ENCODE measurements around the gene CAMK2D.
"Not testable (repeated sequence)": the region's sequence is repeated elsewhere in the genome, so short reads cannot be mapped to it uniquely, and the experiment has no call there.

Gene CAMK2D

DNA sequence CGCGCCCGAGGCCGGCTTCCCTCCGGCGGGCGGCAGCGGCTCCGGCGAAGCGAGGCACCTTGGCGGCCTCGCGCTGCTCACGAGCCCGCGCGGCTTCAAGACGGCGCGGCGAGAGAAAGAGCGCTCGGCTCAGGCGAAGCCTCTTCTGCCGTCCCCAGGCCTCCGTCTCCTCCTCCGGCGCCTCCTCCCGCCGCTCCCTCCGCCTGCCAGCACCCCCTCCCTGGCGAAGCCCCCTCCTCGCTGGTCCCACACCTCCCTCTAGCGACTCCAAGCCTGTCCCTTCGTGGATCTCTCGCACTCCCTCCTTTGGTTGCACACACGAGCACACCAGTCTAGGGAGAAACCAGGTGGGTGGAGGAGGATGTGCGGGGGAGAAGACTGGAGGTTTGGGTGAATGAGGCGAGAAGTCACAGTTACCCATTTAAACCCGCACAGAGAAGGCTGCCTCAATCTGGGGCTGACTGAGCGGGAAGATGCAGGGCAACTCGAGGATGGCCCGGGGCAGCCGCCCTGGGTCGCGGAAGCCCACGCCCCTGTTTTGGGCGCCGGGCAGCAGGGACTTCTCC lies at the start of gene CAMK2D:
Gene CAMK2D (minus strand): TSS at position 119 of the 566 bp plus-strand sequence. CDS start 670 bp downstream, outside the sequence.
- DNase-seq (ENCODE audit: low read depth in 4 of 4, low spot score in 1 of 4), result peak; percentile 59 to 84 (median 72)

- DNase-seq (ENCODE audit: low read depth in 4 of 4, low spot score in 1 of 4), result no peak
Measured at GRCh38 chr4:113810906-113811305, 49.4 kb upstream of the CAMK2D start.

GRCh38 chr4:113809311-113809710 lies 47.8 kb upstream of the CAMK2D start:
- DNase-seq (ENCODE audit: low read depth in 4 of 4, low spot score in 1 of 4), result no peak

- no peak for DNase-seq (ENCODE audit: low read depth in 4 of 4, low spot score in 1 of 4)
Measured at GRCh38 chr4:113806850-113807249, 45.3 kb upstream of the CAMK2D start.

GRCh38 chr4:113801882-113802281 lies 40.3 kb upstream of the CAMK2D start:
- DNase-seq (ENCODE audit: low read depth in 4 of 4, low spot score in 1 of 4), result no peak

DNA sequence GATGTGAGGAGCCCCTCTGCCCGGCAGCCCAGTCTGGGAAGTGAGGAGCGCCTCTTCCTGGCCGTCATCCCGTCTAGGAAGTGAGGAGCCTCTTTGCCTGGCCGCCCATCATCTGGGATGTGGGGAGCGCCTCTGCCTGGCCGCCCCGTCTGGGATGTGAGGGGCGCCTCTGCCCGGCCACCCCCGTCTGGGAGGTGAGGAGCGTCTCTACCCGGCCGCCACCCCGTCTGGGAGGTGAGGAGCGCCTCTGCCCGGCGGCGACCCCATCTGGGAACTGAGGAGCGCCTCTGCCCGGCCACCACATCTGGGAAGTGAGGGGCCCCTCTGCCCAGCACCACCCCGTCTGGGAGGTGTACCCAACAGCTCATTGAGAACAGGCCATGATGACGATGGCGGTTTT lies 34.8 kb upstream of the CAMK2D start:
- not testable (repeated sequence) for DNase-seq (ENCODE audit: low read depth in 4 of 4, low spot score in 1 of 4)

DNA sequence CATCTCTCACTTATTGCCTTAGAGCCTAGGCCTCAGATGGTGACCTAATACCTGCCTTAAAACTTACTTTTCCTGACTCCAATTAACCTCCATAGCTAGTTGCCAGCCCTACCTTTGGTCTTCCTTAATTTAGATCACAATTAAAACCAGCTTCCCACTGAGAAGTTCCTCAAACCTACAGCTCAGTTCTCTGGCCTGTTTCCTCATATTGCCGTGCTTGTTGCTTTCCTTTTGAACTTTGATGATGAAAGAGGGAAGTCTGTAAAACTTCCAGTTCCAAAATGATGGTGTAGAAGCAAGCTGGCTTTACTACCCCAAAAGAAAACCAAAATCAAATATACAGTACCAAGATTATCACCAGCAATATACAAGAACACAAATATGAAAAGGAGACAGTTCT lies 28.9 kb upstream of the CAMK2D start:
- no peak for DNase-seq (ENCODE audit: low read depth in 4 of 4, low spot score in 1 of 4)

DNA sequence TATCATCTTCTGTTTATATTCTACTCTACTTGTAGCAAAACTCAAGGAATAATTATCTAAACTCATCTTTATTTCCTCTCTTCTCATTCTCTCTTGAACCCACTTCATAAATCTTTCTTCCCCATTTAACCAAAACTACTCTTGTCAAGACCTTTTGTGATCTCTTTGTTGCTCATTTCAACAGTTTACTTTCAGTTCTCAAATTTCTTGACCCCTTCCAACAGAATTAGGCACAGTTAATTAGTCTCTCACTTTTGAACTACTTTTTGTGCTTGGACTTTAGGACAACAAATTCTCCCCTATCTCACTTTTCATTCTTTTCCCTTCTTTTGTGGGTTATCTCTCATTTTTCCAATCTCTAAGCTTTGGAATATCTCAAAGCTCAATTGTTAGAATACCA lies 27.4 kb upstream of the CAMK2D start:
- DNase-seq (ENCODE audit: low read depth in 4 of 4, low spot score in 1 of 4), result no peak

GRCh38 chr4:113785781-113786180 lies 24.2 kb upstream of the CAMK2D start:
- DNase-seq (ENCODE audit: low read depth in 4 of 4, low spot score in 1 of 4), result no peak

GRCh38 chr4:113784497-113785250 lies 23.1 kb upstream of the CAMK2D start:
- no peak for DNase-seq (ENCODE audit: low read depth in 4 of 4, low spot score in 1 of 4)

GRCh38 chr4:113783701-113784100 lies 22.2 kb upstream of the CAMK2D start:
- DNase-seq (ENCODE audit: low read depth in 4 of 4, low spot score in 1 of 4), result no peak

- no peak for DNase-seq (ENCODE audit: low read depth in 4 of 4, low spot score in 1 of 4)
Measured at GRCh38 chr4:113783289-113783688, 21.8 kb upstream of the CAMK2D start.

DNA sequence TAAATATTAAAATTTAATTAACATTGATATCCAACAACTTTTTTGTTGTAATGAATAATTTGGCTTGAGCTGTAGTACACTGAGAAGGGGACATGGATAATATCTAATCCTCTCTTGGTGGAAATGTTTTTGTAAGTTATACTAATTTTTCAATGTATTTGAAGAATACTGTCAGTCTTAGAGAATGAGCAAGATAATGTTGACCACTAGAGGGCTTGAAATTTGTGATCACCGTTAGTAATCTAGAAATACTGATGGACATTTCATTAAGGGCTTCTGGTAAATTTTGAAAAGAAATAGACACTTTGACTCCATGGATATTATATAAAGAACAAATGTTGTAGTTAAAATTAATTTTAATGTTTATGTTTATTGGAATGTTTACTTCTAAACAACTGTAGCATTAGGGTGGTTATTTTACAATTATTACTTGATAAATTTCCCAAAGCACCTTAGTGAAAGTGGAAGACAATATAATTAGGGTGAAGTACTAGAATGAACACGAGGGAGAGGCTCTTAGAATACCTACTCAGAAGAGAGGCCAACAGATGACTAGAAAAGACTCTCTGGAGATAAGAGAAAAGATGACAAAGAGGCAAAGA lies 20.0 kb upstream of the CAMK2D start:
- no peak for DNase-seq (ENCODE audit: low read depth in 4 of 4, low spot score in 1 of 4)

DNA sequence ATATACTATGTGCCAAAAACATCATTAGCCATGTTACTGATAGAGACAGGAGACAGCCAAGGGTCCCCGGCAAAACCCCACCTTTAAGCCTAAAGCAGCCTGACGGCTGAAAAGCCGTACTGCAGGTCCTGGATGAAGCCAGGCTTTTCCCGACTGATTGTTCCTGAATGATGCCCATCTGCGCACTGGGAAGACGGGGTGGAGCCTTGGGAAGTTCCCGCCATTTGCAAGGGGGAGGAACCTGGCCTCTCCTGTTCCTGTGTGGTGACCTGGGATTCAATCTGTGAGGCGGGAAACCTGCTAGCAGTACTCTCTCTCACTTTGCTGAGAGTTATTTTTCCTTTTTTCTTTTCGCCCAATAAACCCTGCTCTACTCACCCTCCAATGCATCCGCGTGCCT lies 15.1 kb upstream of the CAMK2D start:
- no peak for DNase-seq (ENCODE audit: low read depth in 4 of 4, low spot score in 1 of 4)

- no peak for DNase-seq (ENCODE audit: low read depth in 4 of 4, low spot score in 1 of 4)
Measured at GRCh38 chr4:113776016-113776415, 14.5 kb upstream of the CAMK2D start.

DNA sequence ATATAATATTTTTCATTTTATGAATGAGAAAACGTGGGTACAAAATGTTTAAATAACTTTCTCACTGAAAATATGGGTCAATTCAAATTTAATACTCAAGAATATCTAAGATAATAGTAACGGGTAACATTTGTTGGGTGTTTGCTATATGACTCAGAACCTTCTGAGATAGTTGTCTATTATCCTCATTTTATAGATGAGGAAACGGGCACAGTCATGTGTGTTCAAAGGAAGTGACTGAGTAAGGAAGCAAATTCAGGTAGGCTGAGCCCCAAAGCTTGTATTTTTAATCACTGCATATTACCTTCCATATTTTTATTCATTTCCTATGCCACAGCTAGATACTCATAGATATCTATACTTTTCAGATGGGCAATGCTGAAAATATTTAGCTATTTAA lies 12.2 kb upstream of the CAMK2D start:
- DNase-seq (ENCODE audit: low read depth in 4 of 4, low spot score in 1 of 4), result no peak

DNA sequence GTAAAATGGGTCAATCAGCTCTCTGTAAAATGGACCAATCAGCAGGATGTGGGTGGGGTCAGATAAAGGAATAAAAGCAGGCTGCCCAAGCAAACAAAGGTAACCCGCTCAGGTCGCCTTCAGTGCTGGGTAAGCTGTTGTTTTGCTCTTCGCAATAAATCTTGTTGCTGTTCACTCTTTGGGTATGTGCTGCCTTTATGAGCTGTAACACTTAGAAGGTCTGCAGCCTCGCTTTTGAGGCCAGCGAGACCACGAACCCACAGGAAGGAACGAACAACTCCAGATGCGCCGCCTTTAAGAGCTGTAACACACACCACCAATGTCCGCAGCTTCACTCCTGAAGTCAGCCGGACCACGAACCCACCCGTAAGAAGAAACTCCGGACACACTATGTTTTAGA lies 11.5 kb upstream of the CAMK2D start:
- no peak for DNase-seq (ENCODE audit: low read depth in 4 of 4, low spot score in 1 of 4)

DNA sequence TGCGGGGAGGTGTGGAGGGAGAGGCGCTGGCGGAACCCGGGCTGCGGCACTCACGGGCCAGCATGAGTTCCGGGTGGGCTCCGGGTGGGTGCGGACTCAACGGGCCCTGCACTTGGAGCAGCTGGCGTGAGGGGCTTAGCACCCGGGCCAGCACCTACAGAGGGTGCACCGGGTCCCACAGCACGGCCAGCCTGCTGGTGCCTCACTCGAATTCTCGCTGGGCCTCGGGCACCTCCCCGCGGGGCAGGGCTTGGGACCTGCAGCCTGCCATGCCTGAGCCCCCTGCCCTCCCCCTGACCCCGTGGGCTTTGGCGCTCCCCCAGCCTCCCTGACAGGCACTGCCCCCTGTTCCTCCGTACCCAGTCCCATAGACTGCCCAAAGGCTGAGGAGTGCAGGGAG lies 10.8 kb upstream of the CAMK2D start:
- DNase-seq (ENCODE audit: low read depth in 4 of 4, low spot score in 1 of 4), result no peak

GRCh38 chr4:113769744-113770143 lies 8.2 kb upstream of the CAMK2D start:
- DNase-seq (ENCODE audit: low read depth in 4 of 4, low spot score in 1 of 4), result no peak

DNA sequence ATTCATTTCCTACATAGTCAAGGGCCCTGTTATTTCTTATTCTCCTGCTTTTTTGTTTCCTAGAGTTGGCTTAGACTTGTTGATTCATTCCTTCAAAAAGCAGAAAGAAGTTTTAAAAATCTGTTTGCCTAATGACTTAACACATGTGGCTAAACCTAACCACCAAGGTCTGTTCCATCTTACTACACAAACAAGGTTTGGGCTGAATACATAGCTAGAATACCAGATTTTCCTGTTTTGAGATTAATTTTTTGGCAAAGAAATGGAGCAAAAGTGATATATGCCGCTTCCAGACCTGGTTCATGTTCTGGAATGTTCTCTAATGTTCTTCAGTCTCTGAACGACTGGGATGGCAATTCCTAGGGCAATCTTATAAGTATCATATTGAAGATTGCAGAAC lies 7.4 kb upstream of the CAMK2D start:
- no peak for DNase-seq (ENCODE audit: low read depth in 4 of 4, low spot score in 1 of 4)

GRCh38 chr4:113766882-113767281 lies 5.3 kb upstream of the CAMK2D start:
- no peak for DNase-seq (ENCODE audit: low read depth in 4 of 4, low spot score in 1 of 4)

DNA sequence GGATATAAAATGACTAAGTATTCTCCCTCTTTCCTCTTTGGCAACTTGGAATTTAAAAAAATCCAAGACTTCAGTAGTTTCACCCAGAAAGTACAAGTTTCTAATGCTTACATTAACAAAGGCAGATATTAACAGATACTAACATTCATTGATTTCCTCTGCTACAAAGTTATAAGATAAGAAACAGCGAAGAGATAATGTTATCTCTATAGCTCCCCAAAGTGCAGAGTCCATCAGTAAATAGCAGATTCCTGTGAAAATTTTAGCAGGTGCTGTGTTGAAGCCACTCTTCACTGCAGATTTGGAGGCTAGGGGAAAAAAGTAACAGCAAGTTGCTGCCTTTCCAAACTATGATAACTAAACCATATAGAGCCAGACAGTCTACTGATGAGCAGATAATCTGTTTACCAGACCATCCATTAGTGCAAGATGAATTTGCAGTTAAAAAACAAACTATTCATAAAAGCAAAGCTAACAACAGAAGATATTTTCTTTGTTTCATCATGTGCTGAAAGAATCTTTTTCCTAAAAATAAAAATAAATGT lies 3.3 kb upstream of the CAMK2D start:
- no peak for DNase-seq (ENCODE audit: low read depth in 4 of 4, low spot score in 1 of 4)

Measured in stimulated activated CD4-positive, alpha-beta T cell treated with anti-CD3 and anti-CD28 coated beads, Interleukin-1b, Interleukin-23, amount 100 ng/mL, for 24 hours (primary cell).